Tibial artery (tissue), 4 donors: ENCODE results near the gene CD27.
"Not testable (repeated sequence)": the region's sequence is repeated elsewhere in the genome, so short reads cannot be mapped to it uniquely, and the experiment has no call there.

Source experiments
- DNase-seq, 2 donors: peaks; one replicate each; pipeline ENCODE4 v3.0.0-alpha.2; 2019
- H3K27ac ChIP-seq, 2 donors: fragments of 200-600 bp; sonication (generic) in 1 of 2; 1 replicate in 1 of 2; 2 replicates in 1 of 2; pipeline ENCODE4 v1.5.1; 2018 to 2019; ENCODE audit warnings: mild to moderate bottlenecking in 1 of 2
- H3K27me3 ChIP-seq, 2 donors: fragments of 200-600 bp; sonication (generic) in 1 of 2; one replicate each; pipeline versions ENCODE4 v1.5.1 to v1.6.0; 2016 to 2019
- H3K36me3 ChIP-seq, 3 donors: fragments of 200-600 bp; sonication (generic) in 2 of 3; one replicate each; pipeline ENCODE4 v1.5.1; 2016 to 2019; ENCODE audit warnings: mild to moderate bottlenecking in 2 of 3
- H3K4me1 ChIP-seq, 4 donors: fragments of 200-600 bp; sonication (generic) in 2 of 4; 1 replicate in 3 of 4; 2 replicates in 1 of 4; pipeline ENCODE4 v1.5.1; 2016 to 2019
- H3K4me3 ChIP-seq, 2 donors: fragments of 200-600 bp; sonication (generic) in 1 of 2; 1 replicate in 1 of 2; 2 replicates in 1 of 2; pipeline ENCODE4 v1.5.1; 2018 to 2019; ENCODE audit warnings: mild to moderate bottlenecking in 2 of 2
- H3K9me3 ChIP-seq, 3 donors: fragments of 200-600 bp; sonication (generic) in 1 of 3; one replicate each; pipeline ENCODE4 v1.5.1; 2016 to 2019
- CTCF ChIP-seq, 2 experiments: fragments of 200-600 bp in 1 of 2; fragments of 450-650 bp in 1 of 2; IDR thresholded peaks; one replicate each; pipeline ENCODE4 v1.5.1; 2017 to 2019; ENCODE audit warnings: antibody characterized with exemption in 2 of 2, mild to moderate bottlenecking in 1 of 2, moderate library complexity in 1 of 2
- intact Hi-C: fragments of 100-400 bp; cut with DNase I; formaldehyde crosslinking; loops from one replicate; pipeline ENCODE4 v1.15.0; 2023; ENCODE audit warnings: low total_unique reads

Gene CD27

GRCh38 chr12:6469609-6470374 is 25.0 kb downstream of the CD27 start:
- H3K9me3 ChIP-seq: no peaks in the 10 kb centered on the region
- DNase-seq: no peak
- TF ChIP-seq CTCF (IDR thresholded peaks at IDR 0.05): no peak
- H3K27ac ChIP-seq: peak overlapping the region; percentile 78 to 88
- peaks cover 0 to 31% (median 20%) of the 10 kb centered on the region in 4 donors for H3K4me1 ChIP-seq
- peak overlapping the region; percentile 75 to 88 for H3K4me3 ChIP-seq
- intact Hi-C loops: loop anchor here (5.0 to 10.0 kb wide), 2 partner anchors 55 to 132 kb away; no protein-coding TSS in a partner anchor
- H3K36me3 ChIP-seq: peaks cover 3 to 10% (median 6%) of the 10 kb centered on the region in 3 donors
- H3K27me3 ChIP-seq: no peaks in the 10 kb centered on the region

GRCh38 chr12:6470375-6471163 is 25.8 kb downstream of the CD27 start, which contains the start of gene VAMP1:
TSS of gene VAMP1 (minus strand) at chr12:6470677. CDS start at chr12:6470531, 146 bp downstream.
- Histone ChIP-seq H3K4me1 (peaks cover 0 to 30% (median 20%) of the 10 kb centered on the region in 4 donors), H3K36me3 (peaks cover 0 to 6% (median 2%) of the 10 kb centered on the region in 3 donors), H3K9me3 (no peaks in the 10 kb centered on the region), H3K27me3 (no peaks in the 10 kb centered on the region), H3K27ac (peak within 1 kb of the TSS; percentile 78 to 88), H3K4me3 (peak within 1 kb of the TSS; percentile 75 to 88)
- intact Hi-C loops: loop anchor here (10.0 kb wide), 1 partner anchor 54 kb away; no protein-coding TSS in a partner anchor
- peak; percentile 6 to 35 for TF ChIP-seq CTCF (IDR thresholded peaks at IDR 0.05)
- DNase-seq: peak; percentile 99

GRCh38 chr12:6471989-6472360 is 27.2 kb downstream of the CD27 start:
- no peak for DNase-seq
- intact Hi-C loops: loop anchor here (10.0 kb wide), 1 partner anchor 53 kb away; no protein-coding TSS in a partner anchor

GRCh38 chr12:6472491-6472890 is 27.7 kb downstream of the CD27 start:
- DNase-seq: no peak
- H3K4me1 ChIP-seq: peaks cover 0 to 27% (median 20%) of the 10 kb centered on the region in 4 donors
- no peaks in the 10 kb centered on the region for H3K36me3 ChIP-seq
- TF ChIP-seq CTCF (IDR thresholded peaks at IDR 0.05): no peak
- intact Hi-C loops: loop anchor here (10.0 kb wide), 1 partner anchor 52 kb away; no protein-coding TSS in a partner anchor
- H3K4me3 ChIP-seq: no peak overlapping the region
- H3K9me3 ChIP-seq: no peaks in the 10 kb centered on the region
- H3K27me3 ChIP-seq: no peaks in the 10 kb centered on the region
- H3K27ac ChIP-seq: no peak overlapping the region

More at GRCh38 chr12:6471989-6472360, 27.2 kb downstream of the CD27 start:
- no peaks in the 10 kb centered on the region for H3K9me3 ChIP-seq
- no peaks in the 10 kb centered on the region for H3K27me3 ChIP-seq
- no peaks in the 10 kb centered on the region for H3K36me3 ChIP-seq
- H3K4me1 ChIP-seq: peaks cover 0 to 27% (median 20%) of the 10 kb centered on the region in 4 donors
- no peak overlapping the region for H3K27ac ChIP-seq
- no peak for TF ChIP-seq CTCF (IDR thresholded peaks at IDR 0.05)
- no peak overlapping the region for H3K4me3 ChIP-seq

- not testable (repeated sequence) for H3K4me3 ChIP-seq, H3K36me3 ChIP-seq, H3K27ac ChIP-seq, H3K27me3 ChIP-seq, H3K9me3 ChIP-seq, H3K4me1 ChIP-seq, DNase-seq
- intact Hi-C loops: loop anchor here (10.0 kb wide), 1 partner anchor 49 kb away; no protein-coding TSS in a partner anchor
Observed at GRCh38 chr12:6475233-6475975, 30.6 kb downstream of the CD27 start.
